ENCODE data around the gene ACTR1B.

The ACTR1B gene

GRCh38 chr2:97706112-97706511 is 42.3 kb upstream of the ACTR1B start:
- TF ChIP-seq FOXP2 (optimal IDR thresholded peaks at IDR 0.05; ENCODE audit: control extremely low read depth, extremely low read length, insufficient read depth) = no peak
- TF ChIP-seq POLR2AphosphoS5 (IDR thresholded peaks at IDR 0.05; ENCODE audit: borderline replicate concordance, low read depth, low read length) = no peak
- TF ChIP-seq EZH2 (IDR thresholded peaks at IDR 0.05) = no peak
- no peak for DNase-seq (ENCODE audit: low read depth, low spot score)
- Histone ChIP-seq H3K27ac (no peak overlapping the region), H3K4me3 (no peak overlapping the region), H3K9me3 (ENCODE audit: low read depth, low read length) (no peaks in the 10 kb centered on the region), H3K9ac (ENCODE audit: insufficient read length) (no peak overlapping the region), H3K36me3 (ENCODE audit: insufficient read depth, low read length) (no peaks in the 10 kb centered on the region)

GRCh38 chr2:97704989-97705388 is 41.1 kb upstream of the ACTR1B start:
- DNase-seq (ENCODE audit: low read depth, low spot score) = no peak
- no peak overlapping the region for H3K27ac ChIP-seq

GRCh38 chr2:97703741-97704140 is 39.9 kb upstream of the ACTR1B start:
- TF ChIP-seq EZH2 (IDR thresholded peaks at IDR 0.05) (no peak), FOXP2 (optimal IDR thresholded peaks at IDR 0.05; ENCODE audit: control extremely low read depth, extremely low read length, insufficient read depth) (no peak), POLR2AphosphoS5 (IDR thresholded peaks at IDR 0.05; ENCODE audit: borderline replicate concordance, low read depth, low read length) (no peak)
- Histone ChIP-seq H3K4me3 (no peak overlapping the region), H3K9me3 (ENCODE audit: low read depth, low read length) (no peaks in the 10 kb centered on the region), H3K36me3 (ENCODE audit: insufficient read depth, low read length) (no peaks in the 10 kb centered on the region), H3K27ac (no peak overlapping the region), H3K9ac (ENCODE audit: insufficient read length) (no peak overlapping the region)
- DNase-seq (ENCODE audit: low read depth, low spot score) = no peak

More at GRCh38 chr2:97704989-97705388, 41.1 kb upstream of the ACTR1B start:
- Histone ChIP-seq H3K9me3 (ENCODE audit: low read depth, low read length) (no peaks in the 10 kb centered on the region), H3K4me3 (no peak overlapping the region), H3K36me3 (ENCODE audit: insufficient read depth, low read length) (no peaks in the 10 kb centered on the region), H3K9ac (ENCODE audit: insufficient read length) (no peak overlapping the region)
- TF ChIP-seq POLR2AphosphoS5 (IDR thresholded peaks at IDR 0.05; ENCODE audit: borderline replicate concordance, low read depth, low read length) (no peak), EZH2 (IDR thresholded peaks at IDR 0.05) (no peak), FOXP2 (optimal IDR thresholded peaks at IDR 0.05; ENCODE audit: control extremely low read depth, extremely low read length, insufficient read depth) (no peak)

DNA sequence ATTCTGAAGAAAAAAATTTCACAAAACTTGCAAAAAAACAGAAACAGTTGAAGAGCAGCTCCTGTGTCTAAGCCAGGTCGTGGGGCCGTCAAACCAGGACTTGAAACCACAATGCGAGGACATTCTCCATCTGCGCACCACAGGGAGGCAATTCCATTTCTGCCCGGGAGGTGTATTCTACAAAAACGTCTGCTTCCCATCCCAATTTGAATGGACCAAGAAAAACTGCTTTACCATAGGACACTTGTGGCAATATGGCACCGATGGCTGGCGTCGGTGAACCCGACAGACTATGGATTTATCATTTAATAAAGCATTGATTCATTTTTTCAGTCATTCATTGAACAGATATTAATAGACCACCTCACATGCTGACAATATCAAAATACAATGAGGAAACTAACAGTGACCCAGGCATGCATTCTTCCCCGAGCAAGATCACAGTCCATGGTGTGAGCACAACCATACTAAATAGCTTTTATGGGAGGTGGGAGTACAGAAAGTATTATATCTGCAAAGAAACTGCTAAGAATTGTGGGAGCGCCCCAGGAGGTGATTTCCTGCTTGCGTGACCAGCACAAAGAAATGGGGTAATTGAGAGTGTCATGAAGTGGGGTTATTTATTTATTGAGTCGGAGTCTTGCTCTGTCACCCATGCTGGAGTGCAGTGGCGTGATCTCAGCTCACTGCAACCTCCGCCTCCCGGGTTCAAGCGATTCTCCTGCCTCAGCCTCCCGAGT is 39.1 kb upstream of the ACTR1B start:
- no peaks in the 10 kb centered on the region for H3K9me3 ChIP-seq (ENCODE audit: low read depth, low read length)
- no peak overlapping the region for H3K4me3 ChIP-seq
- H3K9ac ChIP-seq (ENCODE audit: insufficient read length) = no peak overlapping the region
- TF ChIP-seq POLR2AphosphoS5 (IDR thresholded peaks at IDR 0.05; ENCODE audit: borderline replicate concordance, low read depth, low read length) (no peak), FOXP2 (optimal IDR thresholded peaks at IDR 0.05; ENCODE audit: control extremely low read depth, extremely low read length, insufficient read depth) (no peak), EZH2 (IDR thresholded peaks at IDR 0.05) (no peak)
- H3K27ac ChIP-seq = no peak overlapping the region
- H3K36me3 ChIP-seq (ENCODE audit: insufficient read depth, low read length) = no peaks in the 10 kb centered on the region
- no peak for DNase-seq (ENCODE audit: low read depth, low spot score)

- Histone ChIP-seq H3K4me3 (no peak overlapping the region), H3K27ac (no peak overlapping the region), H3K9me3 (ENCODE audit: low read depth, low read length) (no peaks in the 10 kb centered on the region), H3K36me3 (ENCODE audit: insufficient read depth, low read length) (no peaks in the 10 kb centered on the region), H3K9ac (ENCODE audit: insufficient read length) (no peak overlapping the region)
- TF ChIP-seq FOXP2 (optimal IDR thresholded peaks at IDR 0.05; ENCODE audit: control extremely low read depth, extremely low read length, insufficient read depth) = no peak
- TF ChIP-seq EZH2 (IDR thresholded peaks at IDR 0.05) = no peak
- TF ChIP-seq POLR2AphosphoS5 (IDR thresholded peaks at IDR 0.05; ENCODE audit: borderline replicate concordance, low read depth, low read length) = no peak
- no peak for DNase-seq (ENCODE audit: low read depth, low spot score)
Observed at GRCh38 chr2:97701851-97702465, 38.1 kb upstream of the ACTR1B start.

GRCh38 chr2:97701186-97701585 is 37.3 kb upstream of the ACTR1B start:
- H3K9ac ChIP-seq (ENCODE audit: insufficient read length) = no peak overlapping the region
- no peak for DNase-seq (ENCODE audit: low read depth, low spot score)
- no peak overlapping the region for H3K27ac ChIP-seq
- no peaks in the 10 kb centered on the region for H3K36me3 ChIP-seq (ENCODE audit: insufficient read depth, low read length)
- no peaks in the 10 kb centered on the region for H3K9me3 ChIP-seq (ENCODE audit: low read depth, low read length)
- no peak for TF ChIP-seq EZH2 (IDR thresholded peaks at IDR 0.05)
- TF ChIP-seq FOXP2 (optimal IDR thresholded peaks at IDR 0.05; ENCODE audit: control extremely low read depth, extremely low read length, insufficient read depth) = no peak
- TF ChIP-seq POLR2AphosphoS5 (IDR thresholded peaks at IDR 0.05; ENCODE audit: borderline replicate concordance, low read depth, low read length) = no peak
- no peak overlapping the region for H3K4me3 ChIP-seq

DNA sequence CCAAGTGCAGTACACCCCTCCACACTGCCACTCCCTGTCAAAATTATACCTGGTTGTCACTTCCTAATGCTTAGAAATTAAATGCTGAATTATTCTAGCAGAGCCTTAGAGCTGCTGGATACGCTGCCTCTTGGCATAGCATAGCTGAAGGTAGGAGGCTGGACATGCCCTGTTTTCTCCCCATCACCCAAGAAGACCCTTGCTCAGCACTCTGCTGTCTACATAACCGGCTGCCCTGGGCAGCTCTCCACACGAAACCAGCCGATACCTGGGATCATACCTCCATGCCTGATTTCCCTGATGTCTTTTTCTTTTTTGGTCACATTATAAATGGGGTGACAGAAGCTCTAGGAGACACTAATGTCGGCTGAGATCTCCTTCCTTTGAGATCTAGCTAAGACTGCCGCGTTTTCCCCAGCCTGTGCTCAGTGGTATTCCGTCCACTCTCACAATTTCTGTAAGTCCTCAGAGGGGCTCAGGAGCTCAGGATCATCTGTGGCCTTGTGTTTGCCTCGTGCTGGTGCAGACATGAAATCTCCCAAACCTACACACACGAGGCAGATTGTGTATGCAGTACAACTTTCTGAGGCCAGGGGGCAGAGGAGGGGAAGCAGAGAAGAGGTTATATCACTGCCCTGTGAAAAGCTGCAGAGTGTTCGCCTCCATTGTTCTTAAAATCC is 36.1 kb upstream of the ACTR1B start:
- Histone ChIP-seq H3K27ac (no peak overlapping the region), H3K9me3 (ENCODE audit: low read depth, low read length) (no peaks in the 10 kb centered on the region), H3K4me3 (no peak overlapping the region), H3K36me3 (ENCODE audit: insufficient read depth, low read length) (no peaks in the 10 kb centered on the region), H3K9ac (ENCODE audit: insufficient read length) (no peak overlapping the region)
- no peak for DNase-seq (ENCODE audit: low read depth, low spot score)
- TF ChIP-seq FOXP2 (optimal IDR thresholded peaks at IDR 0.05; ENCODE audit: control extremely low read depth, extremely low read length, insufficient read depth) = no peak
- no peak for TF ChIP-seq EZH2 (IDR thresholded peaks at IDR 0.05)
- TF ChIP-seq POLR2AphosphoS5 (IDR thresholded peaks at IDR 0.05; ENCODE audit: borderline replicate concordance, low read depth, low read length) = no peak

DNA sequence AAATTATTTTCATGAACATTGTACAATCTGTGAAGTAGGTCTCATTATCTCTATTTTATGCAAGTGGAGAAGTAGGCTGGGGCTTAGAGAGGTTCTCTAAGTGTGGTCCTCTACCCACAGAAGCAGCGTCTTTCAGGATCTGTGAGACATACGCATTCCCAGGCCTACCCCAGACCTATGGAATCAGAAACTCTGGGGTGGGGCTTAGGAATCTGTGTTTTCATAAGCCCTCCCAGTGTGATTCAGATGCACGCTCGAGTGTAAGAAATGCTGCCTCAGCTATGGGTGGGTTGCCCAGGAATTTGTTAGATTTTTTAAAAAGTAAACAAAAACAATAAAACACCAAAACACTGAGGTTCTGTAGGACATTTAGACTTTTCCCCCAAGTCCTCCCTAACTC is 34.7 kb upstream of the ACTR1B start:
- no peak overlapping the region for H3K4me3 ChIP-seq

More for the DNA sequence above, 34.7 kb upstream of the ACTR1B start:
- no peak for DNase-seq (ENCODE audit: low read depth, low spot score)
- H3K9me3 ChIP-seq (ENCODE audit: low read depth, low read length) = no peaks in the 10 kb centered on the region
- TF ChIP-seq POLR2AphosphoS5 (IDR thresholded peaks at IDR 0.05; ENCODE audit: borderline replicate concordance, low read depth, low read length) (no peak), FOXP2 (optimal IDR thresholded peaks at IDR 0.05; ENCODE audit: control extremely low read depth, extremely low read length, insufficient read depth) (no peak), EZH2 (IDR thresholded peaks at IDR 0.05) (no peak)
- no peak overlapping the region for H3K9ac ChIP-seq (ENCODE audit: insufficient read length)
- H3K36me3 ChIP-seq (ENCODE audit: insufficient read depth, low read length) = no peaks in the 10 kb centered on the region
- no peak overlapping the region for H3K27ac ChIP-seq
